Glomerular endothelial cell (primary cell): ENCODE results near the gene ZP3. TPM values are rescaled to one million over a fixed set of nuclear protein-coding genes. Genes with fewer than 3 reads are reported as not detected.
"Not testable (repeated sequence)": the region's sequence is repeated elsewhere in the genome, so short reads cannot be mapped to it uniquely, and the experiment has no call there.

Experiments
- DNase-seq: peaks from one replicate; pipeline ENCODE4 v3.0.0-alpha.2; 2011; ENCODE audit warnings: low read depth, low spot score; ENCODE audit errors: extremely low read depth
- total RNA-seq: library from RNA; depleted of rRNA; stranded (reverse); fragments of >200 nt; gene quantifications from 2 replicates; pipeline ENCODE4 v1.2.3, GENCODE V29; 2015

ZP3 gene
- total RNA-seq, 1 donor from 2014 or later, result 4.0 TPM

DNA sequence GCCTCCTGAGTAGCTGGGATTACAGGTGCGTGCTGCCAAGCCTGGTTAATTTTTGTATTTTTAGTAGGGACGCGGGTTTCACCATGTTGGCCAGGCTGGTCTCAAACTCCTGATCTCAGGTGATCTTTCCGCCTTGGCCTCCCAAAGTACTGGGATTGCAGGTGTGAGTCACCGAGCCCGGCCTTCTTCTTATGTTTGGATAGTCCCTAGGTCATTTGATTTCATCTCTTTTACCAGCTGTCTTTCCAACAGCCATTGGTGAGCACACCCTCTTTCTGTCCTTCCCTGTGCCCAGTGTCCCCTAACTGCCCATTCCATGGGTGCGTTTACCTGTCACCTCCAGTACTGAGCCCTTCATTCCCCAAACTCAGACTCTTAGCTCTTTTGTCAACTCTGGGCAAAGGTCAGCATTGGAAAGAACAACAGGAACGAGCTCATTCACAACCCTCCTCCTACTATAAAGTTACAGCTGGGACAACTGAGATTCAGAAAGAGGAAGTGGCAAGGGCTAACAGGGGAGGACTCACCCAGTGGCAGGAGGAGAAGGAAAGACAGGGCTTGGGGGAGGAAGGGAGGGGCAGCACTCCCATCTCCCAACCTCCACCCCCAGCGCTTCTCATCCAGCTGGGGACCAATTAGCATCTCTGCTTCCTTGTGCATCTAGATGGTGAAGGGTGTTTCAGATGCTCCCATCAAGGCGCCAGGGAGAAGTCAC lies 20.8 kb upstream of the ZP3 start:
- no peak for DNase-seq

GRCh38 chr7:76405738-76406137 lies 19.0 kb upstream of the ZP3 start:
- DNase-seq, result no peak

DNA sequence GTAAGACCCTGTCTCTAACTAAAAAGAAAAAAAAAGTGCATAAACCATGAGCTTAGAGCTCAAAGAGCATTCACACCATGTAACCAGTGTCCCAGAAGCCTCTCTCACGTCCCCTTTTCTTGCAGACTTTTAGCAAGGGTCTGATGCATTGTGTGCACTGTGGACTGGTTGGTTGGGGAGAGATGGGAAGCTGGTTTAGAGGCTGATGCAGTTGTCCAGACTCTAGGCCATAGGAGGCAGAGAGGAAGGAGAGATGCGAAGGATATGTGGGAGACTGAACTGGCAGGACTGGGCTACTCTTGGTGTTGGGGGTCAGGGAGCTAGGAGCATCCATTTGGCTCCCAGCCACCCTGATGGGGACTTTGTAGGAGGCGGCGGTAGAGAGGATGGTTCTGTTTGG lies 17.0 kb upstream of the ZP3 start:
- DNase-seq, result no peak

- no peak for DNase-seq
Observed at GRCh38 chr7:76408121-76408560, 16.6 kb upstream of the ZP3 start.

- DNase-seq, result no peak
Observed at GRCh38 chr7:76409537-76409936, 15.2 kb upstream of the ZP3 start, which contains the start of gene SSC4D. Gene SSC4D, minus strand, starts transcription at chr7:76409697. Its CDS starts 5,258 bp downstream, at chr7:76404439.

GRCh38 chr7:76411626-76412025 lies 13.1 kb upstream of the ZP3 start:
- no peak for DNase-seq

DNA sequence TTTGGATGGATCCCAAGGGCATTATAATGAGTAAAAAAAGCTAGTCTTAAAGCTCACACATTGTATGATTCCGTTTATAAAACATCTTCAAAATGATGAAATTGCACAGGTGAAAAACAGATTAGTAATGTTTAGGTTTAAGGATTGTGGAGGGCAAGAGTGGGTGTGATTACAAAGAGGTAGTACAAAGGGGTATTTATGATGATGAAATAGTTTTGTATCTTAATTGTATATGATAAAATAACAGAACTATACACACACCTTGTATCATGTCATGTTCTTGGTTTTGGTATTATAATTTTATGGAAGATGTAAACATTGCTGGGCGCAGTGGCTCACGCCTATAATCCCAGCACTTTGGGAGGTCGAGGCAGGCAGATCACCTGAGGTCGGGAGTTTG lies 12.5 kb upstream of the ZP3 start:
- DNase-seq, result no peak

- not testable (repeated sequence) for DNase-seq
Observed at GRCh38 chr7:76417654-76418310, 7.0 kb upstream of the ZP3 start.

GRCh38 chr7:76421097-76421496 lies 3.7 kb upstream of the ZP3 start:
- peak; percentile 57 for DNase-seq

DNA sequence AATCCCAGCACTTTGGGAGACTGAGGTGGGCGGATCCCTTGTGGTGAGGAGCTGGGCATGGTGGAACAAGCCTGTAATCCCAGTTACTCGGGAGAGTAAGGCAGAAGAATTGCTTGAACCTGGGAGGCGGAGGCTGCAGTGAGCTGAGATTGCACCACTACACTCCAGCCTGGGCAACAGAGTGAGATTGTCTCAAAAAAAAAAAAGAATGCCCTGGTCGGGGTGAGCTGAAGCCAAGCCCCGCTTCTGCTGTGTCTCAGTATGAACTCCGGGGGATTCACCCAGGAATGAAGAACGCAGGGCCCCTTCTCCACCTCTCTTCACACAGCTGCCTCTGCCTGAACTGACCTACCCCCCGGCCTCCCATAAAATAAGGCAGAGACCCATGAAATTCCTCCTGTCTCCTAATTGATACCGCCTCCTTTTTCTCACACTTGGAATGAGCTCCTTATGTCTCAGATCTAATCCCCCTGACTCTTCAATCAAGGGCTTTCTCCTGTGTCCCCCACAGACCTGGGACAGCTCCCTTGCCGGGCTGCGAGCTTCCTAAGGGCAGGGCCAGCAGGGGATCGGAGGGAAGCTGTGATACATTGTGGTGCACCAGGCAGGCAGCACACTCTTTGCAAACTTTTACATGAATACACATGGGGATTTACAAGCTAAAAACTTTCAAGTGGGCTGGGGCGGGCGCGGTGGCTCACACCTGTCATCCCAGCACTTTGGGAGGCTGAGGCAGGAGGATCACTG lies 911 bp upstream of the ZP3 start:
- DNase-seq, result no peak

DNA sequence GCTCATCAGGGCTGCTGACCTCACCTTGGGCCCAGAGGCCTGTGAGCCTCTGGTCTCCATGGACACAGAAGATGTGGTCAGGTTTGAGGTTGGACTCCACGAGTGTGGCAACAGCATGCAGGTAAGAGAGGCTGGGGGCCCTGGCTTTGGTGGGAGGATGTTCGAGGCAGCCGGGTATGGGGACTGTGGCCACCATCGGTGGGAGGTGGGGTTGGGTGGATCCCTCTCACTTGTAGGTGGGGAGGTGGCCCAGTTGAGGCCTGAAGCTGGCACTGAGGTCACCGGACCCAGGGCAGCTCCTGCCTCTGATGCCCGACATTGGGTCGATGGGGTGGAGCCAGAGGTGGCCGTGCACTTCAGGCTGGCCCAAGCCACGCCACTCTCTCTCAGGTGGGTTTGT lies 406 bp downstream of the ZP3 start:
- no peak for DNase-seq

- DNase-seq, result not testable (repeated sequence)
Observed at GRCh38 chr7:76425558-76425957, 808 bp downstream of the ZP3 start.

DNA sequence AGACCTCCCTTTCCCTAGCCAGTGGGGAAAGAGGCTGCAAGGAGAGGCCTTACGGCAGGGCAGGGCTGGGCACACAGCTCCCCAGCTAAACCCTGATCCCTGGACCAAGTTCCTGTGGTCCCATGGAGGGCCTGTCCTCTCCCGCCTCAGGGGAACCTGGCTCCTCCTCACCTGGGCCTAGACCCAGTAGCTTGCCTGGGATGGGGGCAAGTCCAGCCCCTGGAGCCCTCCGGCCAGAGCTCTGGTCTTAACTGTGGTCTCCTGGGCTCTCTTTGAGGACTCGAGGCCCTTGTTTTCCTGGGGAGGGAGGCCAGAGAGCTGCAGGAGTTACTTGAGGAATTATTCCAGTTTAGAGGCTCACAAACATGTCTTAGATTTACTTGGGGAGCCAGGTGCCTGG lies 1.5 kb downstream of the ZP3 start:
- DNase-seq, result no peak

GRCh38 chr7:76427635-76428034 lies 2.9 kb downstream of the ZP3 start:
- DNase-seq, result no peak

DNA sequence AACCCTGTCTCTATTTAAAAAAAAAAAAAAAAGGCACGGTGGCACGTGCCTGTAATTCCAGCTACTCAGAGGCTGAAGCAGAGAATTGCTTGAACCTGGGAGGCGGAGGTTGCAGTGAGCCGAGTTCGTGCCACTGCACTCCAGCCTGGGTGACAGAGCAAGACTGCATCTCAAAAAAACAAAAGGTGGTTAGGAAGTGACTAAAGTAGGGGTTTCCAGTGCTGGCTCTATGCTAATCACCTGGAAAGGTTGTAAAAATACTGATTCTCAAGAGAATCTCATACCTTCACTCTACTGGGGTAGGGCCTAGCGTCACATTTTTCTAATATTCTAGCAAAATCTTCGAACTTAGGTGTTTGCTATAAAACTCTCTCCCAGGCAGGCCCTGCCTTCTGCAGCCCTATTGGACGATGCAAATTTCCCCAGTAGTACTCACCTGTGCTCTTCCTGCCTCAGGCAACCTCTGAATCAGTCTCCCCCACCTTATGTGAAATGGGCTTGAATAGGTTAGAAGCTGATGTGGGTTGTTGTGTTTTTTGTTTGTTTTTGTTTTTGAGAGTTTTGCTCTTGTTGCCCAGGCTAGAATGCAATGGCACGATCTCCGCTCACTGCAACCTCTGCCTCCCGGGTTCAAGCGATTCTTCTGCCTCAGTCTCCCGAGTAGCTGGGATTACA lies 3.5 kb downstream of the ZP3 start:
- DNase-seq, result no peak

DNA sequence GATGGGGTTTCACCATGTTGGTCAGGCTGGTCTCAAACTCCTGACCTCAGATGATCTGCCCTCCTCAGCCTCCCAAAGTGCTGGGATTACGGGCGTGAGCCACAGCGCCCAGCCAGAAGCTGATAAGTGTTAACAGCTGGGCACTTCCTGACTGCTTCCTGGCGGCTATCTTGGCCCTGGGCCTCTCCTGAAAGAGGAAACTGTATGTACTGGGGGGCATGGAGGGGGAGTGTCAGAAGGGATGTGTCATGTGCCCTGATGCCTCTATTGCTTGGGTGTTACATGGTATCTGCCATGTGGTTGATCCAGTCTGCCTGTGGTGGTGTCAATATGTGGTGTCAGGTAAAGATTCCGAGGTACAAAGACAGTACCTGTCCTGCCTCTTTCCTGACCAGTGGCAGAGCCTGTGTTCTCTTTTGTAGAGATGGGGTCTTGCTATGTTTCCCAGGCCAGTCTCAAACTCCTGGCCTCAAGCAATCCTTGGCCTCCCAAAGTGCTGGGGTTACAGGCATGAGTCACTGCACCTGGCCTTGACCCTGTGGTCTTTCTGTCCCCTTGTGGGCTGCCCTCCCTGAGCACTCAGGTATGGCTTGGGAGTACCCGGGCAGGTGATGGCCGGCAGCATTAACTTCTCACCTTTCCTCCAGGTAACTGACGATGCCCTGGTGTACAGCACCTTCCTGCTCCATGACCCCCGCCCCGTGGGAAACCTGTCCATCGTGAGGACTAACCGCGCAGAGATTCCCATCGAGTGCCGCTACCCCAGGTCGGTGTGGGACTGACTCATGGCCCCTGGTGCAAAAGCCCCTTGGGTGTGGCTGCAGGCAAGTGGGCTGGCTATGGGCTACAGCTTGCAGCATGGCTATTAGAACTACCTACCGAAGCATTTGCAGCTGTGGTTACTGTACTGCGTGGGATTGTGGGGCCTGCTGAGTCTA lies 4.4 kb downstream of the ZP3 start:
- no peak for DNase-seq

DNA sequence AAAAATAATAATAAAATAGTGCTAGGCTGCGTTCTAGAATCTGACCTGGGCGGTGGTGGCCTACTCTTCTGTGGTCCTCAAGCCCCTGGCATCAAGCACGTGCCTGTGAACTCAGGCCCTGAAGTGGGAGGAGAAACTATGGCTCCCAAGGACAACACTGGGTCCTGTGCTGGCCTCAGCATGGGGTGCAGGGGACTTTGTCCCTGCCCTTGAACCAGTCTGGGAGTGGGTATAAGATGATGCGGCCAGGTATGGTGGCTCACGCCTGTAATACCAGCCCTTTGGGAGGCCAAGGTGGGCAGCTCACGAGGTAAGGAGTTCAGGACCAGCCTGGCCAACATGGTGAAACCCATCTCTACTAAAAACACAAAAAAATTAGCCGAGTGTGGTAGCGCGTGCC lies 5.5 kb downstream of the ZP3 start:
- no peak for DNase-seq

GRCh38 chr7:76430836-76431235 lies 6.1 kb downstream of the ZP3 start:
- DNase-seq, result no peak

DNA sequence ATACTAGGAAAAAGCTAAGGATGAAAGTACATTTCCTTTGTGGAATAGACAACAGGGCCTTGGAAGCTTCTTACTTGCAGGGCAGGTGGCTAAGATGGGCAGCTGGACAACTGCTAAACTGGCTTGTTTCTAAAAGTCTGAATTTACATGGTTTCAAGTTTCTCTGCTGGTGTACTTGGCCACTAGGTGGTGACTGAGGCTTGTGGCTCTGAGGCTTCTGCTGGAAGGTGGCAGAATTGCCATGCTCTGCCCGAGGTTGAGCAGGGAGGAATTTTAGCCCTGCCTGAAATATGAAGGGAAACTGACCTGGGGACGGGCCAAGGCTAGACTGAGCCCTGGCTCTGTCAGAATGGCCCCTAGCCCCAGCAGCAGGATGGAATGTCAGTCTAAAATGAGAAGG lies 13.1 kb downstream of the ZP3 start:
- DNase-seq, result peak; percentile 64
